WI38 (cell line): ENCODE measurements around the gene MUC15.
"Not testable (repeated sequence)": the region's sequence is repeated elsewhere in the genome, so short reads cannot be mapped to it uniquely, and the experiment has no call there.

Experiments used
- H3K4me3 ChIP-seq: 2 replicates; pipeline ENCODE4 v1.5.1; 2011; ENCODE audit warnings: low read depth, mild to moderate bottlenecking, control low read depth, low read length
- CTCF ChIP-seq: IDR thresholded peaks from 2 replicates; pipeline ENCODE4 v1.5.1; 2012; ENCODE audit warnings: low read depth, mild to moderate bottlenecking, control low read depth, low read length

MUC15 gene

DNA sequence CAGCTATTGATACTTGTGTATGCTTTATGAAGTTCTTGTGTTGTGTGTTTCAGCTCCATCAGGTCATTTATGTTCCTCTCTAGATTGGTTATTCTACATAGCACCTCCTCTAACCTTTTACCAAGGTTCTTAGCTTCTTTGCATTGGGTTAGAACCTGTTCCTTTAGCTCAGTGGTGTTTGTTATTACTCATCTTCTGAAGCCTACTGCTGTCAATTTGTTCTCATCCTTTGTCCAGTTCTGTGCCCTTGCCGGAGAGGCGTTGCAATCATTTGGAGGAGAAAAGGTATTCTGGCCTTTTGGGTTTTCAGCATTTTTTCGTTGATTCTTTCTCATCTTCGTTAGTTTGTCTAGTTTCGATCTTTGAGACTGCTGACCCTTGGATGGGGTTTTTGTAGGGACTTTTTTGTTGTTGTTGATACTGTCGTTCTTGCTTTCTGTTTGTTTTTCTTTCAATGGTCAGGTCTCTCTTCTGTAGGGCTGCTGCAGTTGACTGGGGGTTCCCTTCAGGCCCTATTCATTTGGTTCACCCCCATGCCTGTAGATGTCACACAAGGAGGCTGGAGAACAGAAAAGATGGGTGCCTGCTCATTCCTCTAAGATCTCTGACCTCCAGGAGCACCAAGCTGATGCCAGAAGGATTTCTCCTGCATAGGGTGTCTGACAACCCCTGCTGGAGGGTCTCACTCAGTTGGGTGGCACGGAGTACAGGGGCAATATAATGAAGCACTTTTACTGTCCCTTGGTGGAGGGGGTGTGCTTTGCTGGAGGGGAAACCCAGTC, 35.9 kb upstream of the MUC15 start:
- H3K4me3 ChIP-seq: no peak overlapping the region
- no peak for TF ChIP-seq CTCF

DNA sequence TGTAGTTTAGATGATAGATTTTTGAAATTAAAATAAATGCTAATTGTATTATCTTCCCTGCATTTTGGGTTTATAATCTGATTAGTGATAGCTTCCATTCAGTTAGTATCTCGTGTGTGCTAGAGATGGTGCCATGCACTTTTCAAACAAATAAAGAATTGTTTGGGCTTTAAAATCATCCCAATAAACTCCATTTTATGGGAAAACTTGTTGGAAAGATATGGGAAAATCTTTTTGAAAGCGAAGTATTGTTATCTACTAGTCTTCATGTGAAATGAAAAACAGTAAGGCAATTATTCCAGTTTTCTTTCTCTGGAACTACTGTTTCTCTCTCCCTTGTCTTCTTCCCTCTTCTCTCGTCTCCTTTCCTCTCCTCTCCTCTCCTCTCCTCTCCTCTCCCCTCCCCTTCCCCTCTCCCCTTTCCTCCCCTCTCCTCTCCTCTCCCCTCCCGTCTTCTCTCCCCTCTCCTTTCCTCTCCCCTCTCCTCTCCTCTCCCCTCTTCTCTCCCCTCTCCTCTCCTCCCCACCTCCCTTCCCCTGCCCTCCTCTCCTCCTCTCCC, 27.9 kb upstream of the MUC15 start:
- no peak overlapping the region for H3K4me3 ChIP-seq
- TF ChIP-seq CTCF: no peak

GRCh38 chr11:26599425-26599824, 27.4 kb upstream of the MUC15 start:
- TF ChIP-seq CTCF: no peak
- no peak overlapping the region for H3K4me3 ChIP-seq

- H3K4me3 ChIP-seq: no peak overlapping the region
- TF ChIP-seq CTCF: no peak
Measured at GRCh38 chr11:26597899-26598298, 25.8 kb upstream of the MUC15 start.

GRCh38 chr11:26597049-26597689, 25.1 kb upstream of the MUC15 start:
- H3K4me3 ChIP-seq: not testable (repeated sequence)

DNA sequence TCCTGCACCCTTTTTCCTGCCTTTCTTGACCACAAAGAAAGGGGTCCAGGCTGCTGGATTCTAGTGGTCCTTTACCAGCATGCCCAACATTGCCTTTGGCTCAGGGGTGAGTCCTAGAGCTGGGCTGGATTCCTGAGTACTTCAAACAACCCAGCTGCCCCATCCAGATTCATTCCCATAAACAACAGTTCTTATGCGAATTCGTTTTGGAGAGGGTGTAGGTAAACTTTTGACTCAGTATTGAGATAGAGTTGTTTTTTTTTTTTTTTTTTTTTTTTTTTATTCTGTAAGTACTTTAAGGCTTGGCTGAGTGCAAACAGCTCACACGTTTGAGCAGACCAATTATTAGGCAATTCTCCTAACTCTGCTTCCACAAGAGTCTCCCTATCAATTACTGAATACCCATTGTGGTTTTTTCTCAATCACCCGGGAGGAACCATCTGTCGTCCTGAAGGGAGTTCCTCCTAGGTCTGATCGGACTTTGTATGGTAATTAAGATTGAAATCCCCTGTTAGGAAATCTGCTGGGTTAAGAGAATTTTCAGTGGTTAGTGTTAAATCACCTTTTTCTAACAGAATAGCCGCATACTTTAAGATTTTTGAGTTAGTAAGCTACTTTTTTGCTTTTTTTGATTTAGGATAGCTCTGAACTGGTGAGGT, 23.3 kb upstream of the MUC15 start:
- H3K4me3 ChIP-seq: not testable (repeated sequence)

- no peak overlapping the region for H3K4me3 ChIP-seq
- no peak for TF ChIP-seq CTCF
Measured at GRCh38 chr11:26593691-26594090, 21.6 kb upstream of the MUC15 start.

DNA sequence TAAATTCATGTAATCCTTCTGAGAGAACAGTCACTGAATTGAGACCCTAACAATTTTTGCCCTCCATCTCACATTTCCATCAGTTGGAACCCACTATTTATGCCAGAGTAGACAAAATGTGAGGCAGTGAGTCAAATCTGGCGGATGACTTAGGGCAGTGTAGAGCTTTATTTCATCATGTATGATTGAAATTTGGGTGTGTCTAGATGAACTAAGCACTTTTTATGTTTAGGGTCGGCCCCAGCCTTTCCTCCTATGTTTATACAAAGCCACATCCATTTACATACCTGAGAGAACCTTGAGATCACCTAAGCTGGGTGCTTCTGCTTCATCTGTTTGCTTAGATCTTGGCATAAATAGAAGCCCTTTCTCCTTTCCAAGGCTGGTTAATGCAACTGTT, 15.0 kb upstream of the MUC15 start:
- TF ChIP-seq CTCF: no peak
- H3K4me3 ChIP-seq: no peak overlapping the region
